GM19240 (cell line): Measurements from ENCODE around the gene RNGTT.
"Not testable (repeated sequence)": the region's sequence is repeated elsewhere in the genome, so short reads cannot be mapped to it uniquely, and the experiment has no call there.

Experiments
- DNase-seq: peaks from one replicate; pipeline ENCODE4 v3.0.0; 2011; ENCODE audit warnings: low spot score; ENCODE audit not compliant: insufficient read length

RNGTT gene

DNA sequence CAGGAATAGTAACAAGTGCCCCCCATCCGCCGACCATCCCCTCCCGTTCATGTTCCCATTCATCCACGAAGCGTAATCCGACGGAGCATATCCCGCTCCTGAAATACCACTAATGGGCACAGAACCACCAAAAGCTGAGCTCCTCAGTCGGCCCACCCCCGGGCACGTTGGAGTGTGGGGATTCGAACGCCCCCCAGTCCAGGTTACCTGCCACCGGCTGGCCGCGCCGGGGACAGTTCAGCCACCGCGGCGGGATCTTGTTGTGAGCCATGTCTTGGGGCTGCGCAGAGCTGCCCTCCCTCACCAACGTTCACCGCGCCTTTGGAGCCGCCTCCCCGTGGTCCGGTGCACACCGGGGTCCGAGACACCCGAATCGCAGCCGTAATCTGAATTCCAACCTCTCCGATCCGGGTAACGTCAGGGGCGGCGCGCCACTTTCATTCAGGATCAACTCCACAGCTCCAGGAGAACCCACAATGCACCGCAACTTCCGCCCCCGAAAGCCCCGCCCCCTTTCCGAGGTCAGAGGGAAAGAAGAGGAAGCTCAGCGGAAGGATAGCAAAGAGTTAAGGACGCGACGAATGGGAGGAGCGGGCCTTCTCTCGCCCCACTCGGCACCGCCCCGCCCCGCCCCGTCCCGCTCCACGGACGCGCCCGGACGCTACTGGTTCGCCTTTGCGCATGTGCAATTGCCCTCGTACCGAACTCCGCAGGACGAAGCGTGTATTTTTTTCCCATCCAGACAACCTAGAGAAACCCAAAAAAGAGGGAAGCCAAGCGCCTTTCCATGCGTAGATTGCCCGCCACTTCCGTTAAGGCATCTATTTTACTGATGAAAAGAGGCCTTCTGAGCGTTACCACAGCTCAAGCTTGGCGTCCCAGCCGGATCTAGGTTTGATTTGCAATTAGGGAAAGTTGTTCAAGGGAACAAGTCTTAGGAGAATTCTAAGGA is at the start of gene RNGTT:
TSS of gene RNGTT (minus strand) at position 480 of the 952 bp plus-strand sequence. CDS start at position 271, 209 bp downstream.
- peak; percentile 92 for DNase-seq

DNA sequence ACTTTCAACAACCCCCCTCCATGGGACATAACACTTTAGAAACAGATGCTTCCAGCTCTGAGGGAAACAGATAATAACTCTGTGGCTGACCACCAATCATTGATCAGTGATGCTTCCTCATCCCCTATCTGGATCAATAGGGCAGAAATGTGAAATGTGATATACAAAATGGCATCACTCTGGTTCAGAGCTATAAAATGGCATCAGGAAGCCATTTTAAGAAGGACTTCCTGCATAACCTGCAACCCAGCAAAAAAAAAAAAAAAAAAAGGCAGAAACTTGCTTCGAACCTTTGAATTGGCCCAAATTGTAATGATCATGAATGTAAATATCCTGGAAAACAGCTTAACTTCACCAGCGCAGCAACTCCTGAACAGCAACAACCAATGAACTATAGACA is 48.0 kb upstream of the RNGTT start:
- DNase-seq: no peak

DNA sequence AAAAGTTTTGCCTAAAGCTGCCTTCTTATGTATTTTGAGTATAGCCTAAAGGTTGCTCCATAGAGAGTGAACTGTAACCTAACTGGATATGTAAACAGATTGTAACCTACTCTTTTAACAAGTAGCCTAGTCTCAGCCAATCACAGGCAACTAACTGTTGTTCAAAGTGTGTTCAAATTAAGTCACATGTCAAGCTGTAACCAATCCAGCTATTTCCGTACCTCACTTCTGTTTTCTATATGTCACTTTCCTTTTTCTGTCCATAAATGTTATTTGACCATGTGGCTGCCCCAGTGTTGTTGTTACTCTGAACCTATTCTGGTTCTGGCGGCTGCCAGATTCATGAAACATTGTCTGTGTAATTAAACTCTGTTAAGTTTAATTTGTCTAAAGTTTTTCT is 47.4 kb upstream of the RNGTT start:
- DNase-seq: no peak

DNA sequence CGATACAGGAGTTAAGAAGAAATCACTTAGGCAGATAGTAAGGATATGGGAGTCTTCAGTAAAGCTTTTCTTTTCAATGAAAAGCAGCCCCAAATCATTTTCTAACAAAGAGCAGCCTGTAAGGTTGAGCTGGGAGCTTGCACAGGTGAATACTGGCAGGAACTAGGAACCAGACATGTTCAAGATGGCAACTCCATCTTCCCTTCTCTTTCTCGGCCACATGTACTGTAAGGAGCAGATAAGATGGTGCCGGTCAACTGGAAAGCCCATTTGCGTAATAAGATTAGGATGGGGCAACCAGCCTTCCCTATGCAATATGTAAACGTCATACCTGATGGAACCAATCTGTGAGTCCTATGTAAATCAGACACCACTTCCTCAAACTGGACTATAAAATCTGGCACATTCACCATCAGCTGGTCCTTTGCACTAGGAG is 46.2 kb upstream of the RNGTT start:
- no peak for DNase-seq

DNA sequence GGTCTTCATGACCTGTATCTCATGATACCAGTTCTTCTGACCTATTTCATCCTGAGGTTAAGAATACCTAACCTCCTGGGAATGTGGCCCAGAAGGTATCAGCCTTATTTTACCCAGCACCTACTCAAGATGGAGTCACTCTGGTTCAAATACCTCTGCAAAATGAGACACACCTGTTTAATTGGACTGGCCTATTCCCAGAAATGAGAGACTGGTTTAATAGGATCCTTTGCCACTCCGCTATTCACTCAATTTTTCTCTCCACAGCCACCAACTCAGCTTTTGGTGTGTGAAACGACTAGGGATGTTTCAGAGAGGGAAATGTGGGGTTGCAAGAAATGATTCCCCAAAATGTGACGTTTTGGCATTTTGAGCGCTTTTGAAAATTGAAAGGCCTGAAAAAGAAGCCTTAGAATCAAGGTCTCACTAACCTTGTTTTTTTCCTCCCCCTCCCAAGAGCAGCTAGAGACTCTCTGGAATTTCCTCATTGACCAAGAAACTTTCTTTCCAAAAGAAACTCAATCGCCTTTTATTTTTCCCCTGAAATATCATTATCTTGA is 45.5 kb upstream of the RNGTT start:
- DNase-seq: no peak

DNA sequence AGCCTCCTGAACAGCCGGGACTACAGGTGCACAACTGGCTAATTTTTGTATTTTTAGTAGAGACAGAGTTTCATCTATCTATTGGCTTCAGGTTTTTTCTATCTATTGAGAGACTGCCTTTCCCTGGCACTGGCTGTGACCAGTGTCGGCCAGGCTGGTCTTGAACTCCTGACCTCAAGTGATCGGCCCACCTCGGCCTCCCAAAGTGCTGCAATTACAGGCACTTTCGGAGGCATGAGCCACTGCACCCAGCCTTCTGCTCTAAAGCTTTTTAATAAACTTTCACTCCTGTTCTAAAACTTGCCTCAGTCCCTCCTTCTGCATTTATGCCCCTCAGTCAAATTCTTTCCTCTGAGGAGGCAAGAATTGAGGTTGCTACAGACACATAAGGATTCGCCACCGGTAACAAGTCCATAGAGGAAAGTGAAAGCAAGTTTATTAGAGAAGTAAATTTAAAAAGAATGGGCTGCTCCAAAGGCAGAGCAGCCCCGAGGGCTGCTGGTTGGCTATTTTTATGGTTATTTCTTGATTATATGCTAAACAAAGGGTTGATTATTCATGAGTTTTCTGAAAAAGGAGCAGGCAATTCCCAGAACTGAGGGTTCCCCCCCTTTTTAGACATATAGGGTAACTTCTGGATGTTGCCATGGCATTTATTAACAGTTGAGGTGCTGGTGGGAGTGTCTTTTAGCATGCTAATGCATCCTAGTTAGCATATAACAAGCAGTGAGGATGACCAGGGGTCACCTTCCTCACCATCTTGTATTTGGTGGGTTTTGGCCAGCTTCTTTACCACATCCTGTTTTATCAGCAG is 44.8 kb upstream of the RNGTT start:
- DNase-seq: no peak

DNA sequence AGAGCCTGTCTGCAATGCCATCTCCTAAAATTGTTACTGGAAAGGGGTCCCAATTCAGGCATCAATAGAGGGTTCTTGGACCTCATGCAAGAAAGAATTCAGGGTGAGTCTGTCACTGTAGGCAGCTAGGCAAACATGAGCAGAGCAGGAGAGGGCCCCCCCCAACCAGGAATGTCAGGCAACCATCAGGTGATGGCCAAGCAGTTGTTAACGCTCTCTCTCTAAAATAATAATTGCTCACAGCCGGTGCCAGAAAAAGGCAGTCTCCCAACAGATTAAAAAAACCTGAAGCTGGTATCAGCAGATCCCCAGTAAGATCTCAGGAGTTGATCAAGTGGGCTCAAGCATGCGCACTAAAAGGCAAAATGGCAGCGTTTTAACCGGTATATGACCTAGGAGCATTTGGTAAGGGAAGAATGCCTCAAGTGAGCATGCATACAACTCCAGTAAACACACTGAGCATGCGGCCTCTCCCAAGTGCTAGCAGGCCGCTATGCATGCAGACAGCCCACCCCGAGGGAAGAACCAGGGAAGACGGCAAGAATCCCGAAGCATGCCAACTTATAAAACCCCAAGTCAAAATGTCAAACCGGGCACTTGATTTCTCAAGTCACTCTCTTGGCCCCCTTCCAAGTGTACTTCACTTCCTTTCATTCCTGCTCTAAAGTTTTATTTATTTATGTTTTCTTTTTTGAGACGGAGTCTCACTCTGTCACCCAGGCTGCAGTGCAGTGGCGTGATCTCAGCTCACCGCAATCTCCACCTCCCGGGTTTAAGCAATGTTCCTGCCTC is 44.0 kb upstream of the RNGTT start:
- DNase-seq: no peak

DNA sequence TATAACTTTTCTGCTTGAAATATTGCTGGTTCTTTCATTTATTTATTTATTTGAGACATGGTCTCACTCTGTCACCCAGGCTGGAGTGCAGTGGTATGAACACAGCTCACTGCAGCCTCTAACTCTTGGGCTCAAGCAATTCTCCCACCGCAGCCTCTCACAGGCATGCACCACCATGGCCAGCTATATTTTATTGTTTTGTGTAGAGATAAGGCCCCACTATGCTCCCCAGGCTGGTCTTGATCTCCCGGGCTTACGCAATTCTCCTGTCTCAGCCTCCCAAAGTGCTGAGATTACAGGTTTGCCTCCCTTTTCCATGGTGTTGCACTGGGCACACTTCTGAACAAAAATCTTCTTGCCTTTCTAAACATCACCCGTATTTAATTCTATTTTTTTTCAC is 39.1 kb upstream of the RNGTT start:
- DNase-seq: no peak

DNA sequence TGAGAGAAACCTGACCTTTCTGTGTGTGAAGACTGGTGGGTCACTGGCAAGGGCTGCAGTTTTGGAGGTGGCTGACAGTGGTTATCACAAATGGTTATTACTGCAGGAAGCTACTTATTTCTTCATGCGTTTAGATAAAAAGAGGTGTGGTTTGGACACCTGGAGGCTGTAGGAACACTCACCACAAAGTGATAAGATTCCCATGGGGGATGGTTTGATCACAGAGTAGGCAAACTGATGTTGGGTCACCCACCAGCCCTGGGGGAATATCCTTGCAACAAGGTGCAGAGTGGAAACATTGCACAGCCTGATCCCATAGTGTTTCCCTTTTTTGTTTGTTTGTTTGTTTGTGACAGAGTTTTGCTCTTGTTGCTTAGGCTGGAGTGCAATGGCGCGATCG is 33.9 kb upstream of the RNGTT start:
- no peak for DNase-seq

DNA sequence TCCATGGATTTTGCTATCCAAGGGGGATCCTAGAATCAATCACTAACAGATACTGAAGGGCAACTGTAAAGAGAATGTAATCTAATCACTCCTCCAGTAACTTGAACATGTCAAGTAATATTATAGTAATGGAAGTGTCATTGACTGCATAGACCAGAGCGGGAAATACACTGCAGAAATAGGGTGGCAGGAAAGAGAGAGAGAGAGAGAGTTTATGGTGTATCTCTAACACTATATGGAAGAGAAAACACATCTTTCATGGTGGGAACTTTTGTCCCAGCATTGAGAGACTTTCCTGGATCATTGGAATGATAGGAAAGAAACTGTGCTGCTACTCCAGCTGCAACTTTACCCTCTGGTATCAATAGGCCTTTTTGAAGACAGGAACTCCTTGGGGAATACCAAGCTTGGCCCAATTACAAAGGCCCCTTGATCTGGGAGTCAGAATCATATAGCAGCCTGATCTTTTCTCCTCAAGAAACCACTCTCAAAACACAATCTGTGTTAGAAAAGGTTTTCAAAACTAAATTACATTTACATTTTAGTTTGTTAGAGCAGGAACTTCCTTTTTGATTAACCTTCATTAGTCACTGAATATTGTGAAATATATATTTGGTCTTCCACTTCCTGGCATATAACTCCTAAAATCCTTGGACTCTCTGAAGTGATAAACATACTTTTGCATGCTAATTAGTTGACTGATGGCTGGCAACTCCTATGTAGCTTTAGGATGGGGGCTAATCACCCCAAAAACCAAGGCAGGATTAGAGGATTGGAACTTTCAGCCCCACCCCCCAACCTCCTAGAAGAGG is 29.5 kb upstream of the RNGTT start:
- DNase-seq: no peak

DNA sequence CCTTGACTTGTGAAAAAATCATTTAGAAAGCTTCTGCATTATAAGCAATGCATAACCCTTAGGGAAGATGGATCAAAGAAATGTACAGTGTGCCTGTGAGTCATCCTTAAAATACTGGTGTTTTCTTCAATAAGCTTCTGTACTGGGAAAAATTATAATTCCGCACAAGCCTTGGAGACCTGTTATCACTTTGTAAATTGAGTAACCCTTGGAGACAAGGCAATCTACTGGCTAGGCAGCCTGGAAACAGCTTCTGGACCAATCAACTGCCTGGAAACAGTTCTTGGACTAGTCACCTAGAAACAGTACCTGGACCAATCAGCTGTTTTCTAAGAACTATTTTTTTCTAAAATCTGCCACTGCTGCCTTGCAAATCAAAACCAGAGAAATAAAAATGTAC is 25.8 kb upstream of the RNGTT start:
- DNase-seq: no peak

DNA sequence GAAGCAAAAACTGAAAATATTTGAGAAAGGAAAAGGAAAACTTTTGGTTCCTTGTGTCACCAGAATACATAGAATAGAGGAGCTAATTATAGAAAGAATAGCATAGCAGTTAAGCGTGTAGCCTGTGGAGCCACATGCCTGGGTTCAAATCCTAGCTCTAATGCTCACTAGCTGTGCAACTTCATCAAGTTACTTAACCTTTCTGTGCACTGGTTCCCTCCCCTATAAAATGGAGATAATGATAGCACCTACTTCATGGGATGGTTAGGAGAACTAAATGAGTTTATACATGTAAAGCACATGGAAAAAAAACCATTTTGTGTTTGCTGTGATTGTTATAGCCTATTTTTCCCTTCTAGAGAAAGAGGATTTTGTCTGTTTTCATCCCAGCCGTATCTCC is 24.5 kb upstream of the RNGTT start:
- no peak for DNase-seq

DNA sequence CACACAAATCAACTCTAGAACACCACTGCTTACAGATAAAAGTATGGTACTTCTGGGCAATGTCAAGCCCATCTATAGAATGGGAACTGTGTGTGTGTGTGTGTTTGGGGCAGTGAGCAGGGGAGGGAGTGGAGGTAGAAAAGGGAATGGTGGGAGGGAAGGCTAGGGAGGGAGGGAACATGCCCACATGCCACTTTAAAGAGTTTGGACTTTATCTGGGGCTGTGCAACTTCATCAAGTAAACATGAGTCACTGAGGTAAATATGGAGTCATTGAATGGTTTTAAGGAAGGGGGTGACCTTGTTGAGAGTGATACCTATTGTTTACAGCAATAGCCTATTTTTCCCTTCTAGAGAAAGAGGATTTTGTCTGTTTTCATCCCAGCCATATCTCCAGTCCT is 22.5 kb upstream of the RNGTT start:
- DNase-seq: no peak

DNA sequence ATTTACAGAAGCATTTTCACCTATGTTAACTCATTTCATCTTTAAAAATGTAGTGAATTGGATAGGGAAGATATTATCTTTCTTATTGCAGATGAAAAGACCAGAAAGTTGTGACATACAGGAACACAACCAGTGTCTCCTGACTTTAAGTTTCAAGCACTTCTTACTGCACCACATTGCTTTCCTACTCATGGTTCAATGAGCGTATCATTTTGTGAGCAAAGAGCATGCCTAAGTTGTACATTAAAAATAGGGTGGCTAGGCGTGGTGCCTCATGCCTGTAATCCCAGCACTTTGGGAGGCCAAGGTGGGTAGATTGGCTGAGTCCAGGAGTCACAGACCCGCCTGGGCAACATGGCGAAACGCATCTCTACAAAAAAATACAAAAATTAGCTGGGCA is 21.2 kb upstream of the RNGTT start:
- DNase-seq: no peak

DNA sequence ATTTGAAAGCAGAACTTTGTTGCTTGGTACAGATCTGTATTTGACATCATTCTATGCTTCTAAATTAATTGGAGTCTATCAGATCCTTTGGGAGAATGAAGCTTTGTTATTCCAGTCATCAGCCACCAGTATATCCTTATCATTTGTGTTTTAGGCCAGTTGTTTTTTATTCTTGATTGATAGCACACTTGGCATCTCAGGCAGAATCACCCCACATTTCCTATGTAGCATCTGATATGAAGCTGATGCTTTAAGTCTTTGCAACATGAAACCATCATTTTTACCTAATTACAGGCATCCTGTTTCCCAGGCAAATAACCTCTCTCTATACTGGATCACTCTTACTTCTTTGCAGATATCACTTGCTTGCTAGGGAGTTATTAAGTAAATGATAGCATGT is 20.7 kb upstream of the RNGTT start:
- DNase-seq: no peak

DNA sequence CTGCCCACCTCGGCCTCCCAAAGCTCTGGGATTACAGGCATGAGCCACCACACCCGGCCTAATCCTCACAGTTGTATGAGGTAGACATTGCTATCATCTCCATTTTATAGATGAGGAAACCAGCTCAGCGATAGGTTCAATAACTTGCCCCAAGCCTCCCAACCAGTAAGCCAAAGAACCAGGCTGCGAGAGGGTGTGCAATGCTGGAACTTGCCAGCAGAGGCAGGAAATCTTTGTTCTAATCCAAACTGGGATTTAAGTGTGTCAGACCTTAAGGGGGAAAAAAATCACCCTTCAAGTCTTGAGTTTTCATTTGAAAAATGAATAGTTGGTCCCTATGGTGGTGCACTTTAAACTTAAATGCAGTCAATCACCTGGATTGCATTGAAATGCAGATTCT is 20.1 kb upstream of the RNGTT start:
- DNase-seq: no peak

DNA sequence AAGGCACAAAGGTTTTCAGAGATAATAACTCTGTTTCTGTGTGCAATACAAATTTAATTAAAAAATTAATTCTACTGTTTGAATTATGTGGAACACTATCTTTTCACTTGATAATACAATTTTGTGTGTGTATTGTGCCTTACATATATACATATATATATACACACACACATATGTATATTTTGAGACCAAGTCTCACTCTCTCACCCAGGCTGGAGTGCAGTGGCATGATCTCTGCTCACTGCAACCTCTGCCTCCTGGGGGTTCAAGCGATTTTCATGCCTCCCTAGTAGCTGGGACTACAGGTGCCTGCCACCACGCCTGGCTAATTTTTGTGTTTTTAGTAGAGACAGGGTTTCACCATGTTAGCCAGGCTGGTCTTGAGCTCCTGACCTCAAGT is 19.7 kb upstream of the RNGTT start:
- not testable (repeated sequence) for DNase-seq

DNA sequence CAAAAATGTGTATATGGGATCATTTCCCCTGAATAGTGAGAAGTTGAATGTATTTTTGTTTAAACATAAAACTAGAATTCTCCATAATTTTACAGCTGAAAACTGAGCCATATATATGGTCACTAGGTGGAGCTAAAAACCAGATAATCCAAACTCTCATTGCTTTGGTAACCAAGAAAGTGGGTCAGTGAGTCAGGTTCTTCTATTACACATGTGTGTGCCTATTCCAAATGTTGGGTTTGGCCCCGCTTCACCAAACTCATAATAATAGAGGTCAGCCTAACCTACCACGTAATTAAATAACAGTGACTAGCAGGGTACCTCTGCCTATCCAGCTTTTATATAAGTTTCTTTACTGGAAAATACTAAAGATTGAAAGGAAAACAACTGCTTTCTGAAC is 19.3 kb upstream of the RNGTT start:
- DNase-seq: peak; percentile 14

DNA sequence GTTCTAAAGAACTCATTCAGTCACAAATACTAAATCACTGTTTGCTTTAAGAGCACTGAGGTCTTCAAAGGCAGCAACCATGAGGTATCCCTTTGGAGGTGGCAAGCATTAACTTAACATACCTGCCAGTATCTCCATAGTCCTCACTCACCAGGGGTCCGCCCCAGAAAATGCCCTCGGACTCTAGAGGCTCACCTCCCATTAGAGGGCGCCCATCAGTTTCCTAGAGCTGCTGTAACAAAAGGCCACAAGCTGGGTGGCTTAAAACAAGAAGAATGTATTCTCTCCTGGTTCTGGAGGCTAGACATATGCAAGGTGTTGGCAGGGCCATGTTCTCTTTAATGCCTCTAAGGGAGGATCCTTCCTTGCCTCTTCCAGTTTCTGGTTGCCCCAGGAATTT is 12.0 kb upstream of the RNGTT start:
- no peak for DNase-seq
